ENCODE data around the gene PWWP2B. TPM values are rescaled to one million over a fixed set of nuclear protein-coding genes. Genes with fewer than 3 reads are reported as not detected.

Gene PWWP2B
- total and polyA plus RNA-seq, 9 of the 15 experiments (the other 6 are each of a cell fraction or from before 2014, with no cell fraction given) = 0.07 to 9.2 (median 1.6) TPM; not detected in 1

- TF ChIP-seq RBM15 (IDR thresholded peaks at IDR 0.05; ENCODE audit: insufficient read depth, low read length) = no peak
- no peak for TF ChIP-seq ZNF121 (CRISPR knock-in tag; conservative IDR thresholded peaks at IDR 0.05)
- no peak for TF ChIP-seq KAT2B (IDR thresholded peaks at IDR 0.05; ENCODE audit: low read depth, low read length)
- TF ChIP-seq ZKSCAN1 (IDR thresholded peaks at IDR 0.05; ENCODE audit: low read depth, low read length) = no peak
- TF ChIP-seq CHD4 (IDR thresholded peaks at IDR 0.05; ENCODE audit: insufficient read depth, insufficient replicate concordance, low read depth, low read length, poor library complexity, severe bottlenecking) = no peak
- no peaks in the 10 kb centered on the region for H3K27me3 ChIP-seq (ENCODE audit: control insufficient read depth in 2 of 2, insufficient read depth in 2 of 2, low read length in 2 of 2)
- H3K79me2 ChIP-seq (ENCODE audit: control insufficient read depth, insufficient read depth, low read length) = no peaks in the 10 kb centered on the region
- 45% methylated on average over 7 of the region's 13 CpGs for WGBS (ENCODE audit: insufficient coverage, low coverage, missing lambda C conversion rate)
- H4K20me1 ChIP-seq (replicated peaks; ENCODE audit: control insufficient read depth, insufficient read depth, low read length) = no peaks in the 10 kb centered on the region
- POLR2A ChIA-PET = interaction anchor here (0.7 kb wide), 1 partner anchor 116 kb away, joined by 3 read pairs; no protein-coding TSS in a partner anchor
- H3K27ac ChIP-seq (ENCODE audit: extremely low read depth, low read depth, low read length) = no peak overlapping the region
- BruUV-seq (replicated peaks) = no TSS peak
- ATAC-seq (no peak), FAIRE-seq (no peak), DNase-seq (ENCODE audit: extremely low read depth in 1 of 4, low spot score in 3 of 4) (no peak)
- H3K9ac ChIP-seq (ENCODE audit: insufficient read depth in 1 of 2, low read depth in 2 of 2, low read length in 2 of 2) = no peak overlapping the region
- no peaks in the 10 kb centered on the region for H3K9me3 ChIP-seq (replicated peaks; ENCODE audit: control insufficient read depth, insufficient read depth, low read depth, low read length)
- intact Hi-C loops (cut with micrococcal nuclease) = no loop called here
- in situ Hi-C loops (cut with MboI) = loop anchor here (5.0 kb wide), 1 partner anchor 126 kb away; no protein-coding TSS in a partner anchor
- no peak overlapping the region for H3K4me2 ChIP-seq (ENCODE audit: insufficient read depth, low read length)
- CTCF ChIA-PET (ENCODE audit: low intra/inter-chr PET ratio) = no interaction called here
- H3K9me1 ChIP-seq (ENCODE audit: control insufficient read depth, insufficient read depth, low read length) = no peaks in the 10 kb centered on the region
- H3K36me3 ChIP-seq (ENCODE audit: control insufficient read depth, insufficient read depth, low read length) = no peaks in the 10 kb centered on the region
- H3K4me3 ChIP-seq = no peak overlapping the region
- H3K4me1 ChIP-seq (replicated peaks in 1 of 2; ENCODE audit: control insufficient read depth in 2 of 2, insufficient read depth in 2 of 2, low read length in 2 of 2) = peaks cover 0 to 9% of the 10 kb centered on the region in 2 experiments; a peak in 2 of 5 replicates
- H2AFZ ChIP-seq (ENCODE audit: low read depth, low read length) = no peak overlapping the region
These were observed 49.1 kb upstream of the PWWP2B start for GRCh38 chr10:132347931-132348267.

- Histone ChIP-seq H3K4me2 (ENCODE audit: insufficient read depth, low read length) (no peak overlapping the region), H3K79me2 (ENCODE audit: control insufficient read depth, insufficient read depth, low read length) (no peaks in the 10 kb centered on the region), H3K9me3 (replicated peaks; ENCODE audit: control insufficient read depth, insufficient read depth, low read depth, low read length) (no peaks in the 10 kb centered on the region), H3K27me3 (ENCODE audit: control insufficient read depth in 2 of 2, insufficient read depth in 2 of 2, low read length in 2 of 2) (no peaks in the 10 kb centered on the region), H4K20me1 (replicated peaks; ENCODE audit: control insufficient read depth, insufficient read depth, low read length) (no peaks in the 10 kb centered on the region), H3K4me3 (no peak overlapping the region), H3K9ac (ENCODE audit: insufficient read depth in 1 of 2, low read depth in 2 of 2, low read length in 2 of 2) (no peak overlapping the region), H3K4me1 (replicated peaks in 1 of 2; ENCODE audit: control insufficient read depth in 2 of 2, insufficient read depth in 2 of 2, low read length in 2 of 2) (peaks cover 0 to 17% of the 10 kb centered on the region in 2 experiments; a peak in 2 of 5 replicates), H3K36me3 (ENCODE audit: control insufficient read depth, insufficient read depth, low read length) (no peaks in the 10 kb centered on the region), H2AFZ (ENCODE audit: low read depth, low read length) (no peak overlapping the region), H3K27ac (ENCODE audit: extremely low read depth, low read depth, low read length) (no peak overlapping the region), H3K9me1 (ENCODE audit: control insufficient read depth, insufficient read depth, low read length) (no peaks in the 10 kb centered on the region)
- intact Hi-C loops (cut with micrococcal nuclease) (no loop called here), in situ Hi-C loops (cut with MboI) (loop anchor here (5.0 kb wide), 1 partner anchor 127 kb away; no protein-coding TSS in a partner anchor)
- ChIA-PET CTCF (ENCODE audit: low intra/inter-chr PET ratio) (no interaction called here), POLR2A (no interaction called here)
- TF ChIP-seq GTF3C2 (IDR thresholded peaks at IDR 0.05; ENCODE audit: borderline replicate concordance, extremely low read depth, insufficient read length) = no peak
- FAIRE-seq (no peak), DNase-seq (ENCODE audit: extremely low read depth in 1 of 4, low spot score in 3 of 4) (no peak), ATAC-seq (no peak)
- BruUV-seq (replicated peaks) = no TSS peak
- WGBS (ENCODE audit: insufficient coverage, low coverage, missing lambda C conversion rate) = 33% methylated on average over 6 of the region's 6 CpGs
These were observed 47.2 kb upstream of the PWWP2B start for GRCh38 chr10:132349766-132350165.

Data from K562 (cell line).